ENCODE measurements around the gene INS.
"Not testable (repeated sequence)": the region's sequence is repeated elsewhere in the genome, so short reads cannot be mapped to it uniquely, and the experiment has no call there.

Gene INS

GRCh38 chr11:2198621-2199365, 37.8 kb upstream of the INS start:
- no peak for DNase-seq (ENCODE audit: low read depth in 3 of 3)

DNA sequence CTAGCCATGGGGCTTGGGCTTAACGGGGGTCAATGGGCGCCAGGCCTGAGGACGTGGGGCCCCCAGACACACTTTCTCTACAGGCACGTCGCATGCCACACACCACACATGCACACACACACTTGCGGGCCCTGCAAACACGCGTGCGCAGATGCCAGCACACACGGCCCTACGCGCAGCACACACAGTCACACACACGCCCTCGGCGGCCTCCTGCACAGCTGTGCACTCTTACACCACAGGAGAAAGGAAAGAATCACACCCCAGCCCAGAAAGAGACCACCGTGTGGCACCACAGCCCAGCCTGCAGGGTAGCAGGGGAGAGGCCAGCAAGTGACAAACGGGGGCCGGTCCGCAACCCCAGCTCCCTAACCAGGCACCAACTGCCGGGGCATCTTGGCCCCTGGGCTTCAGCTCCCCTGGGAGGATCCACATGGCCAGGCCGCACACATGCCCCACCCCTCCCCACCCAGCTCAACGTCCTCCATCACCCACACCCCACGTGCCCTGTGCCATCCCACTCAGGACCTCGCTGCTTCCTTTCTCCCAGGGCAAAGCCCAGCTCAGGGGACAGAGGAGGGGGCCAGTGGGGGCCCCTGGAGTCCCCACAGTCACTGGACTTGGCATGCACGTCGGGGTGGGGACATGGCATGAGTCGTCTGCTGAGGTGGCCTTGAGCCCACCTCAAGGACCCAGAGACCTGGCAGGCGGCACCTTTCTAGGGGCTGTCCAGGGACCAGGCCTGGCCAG, 36.9 kb upstream of the INS start:
- DNase-seq (ENCODE audit: low read depth in 3 of 3) = no peak

DNA sequence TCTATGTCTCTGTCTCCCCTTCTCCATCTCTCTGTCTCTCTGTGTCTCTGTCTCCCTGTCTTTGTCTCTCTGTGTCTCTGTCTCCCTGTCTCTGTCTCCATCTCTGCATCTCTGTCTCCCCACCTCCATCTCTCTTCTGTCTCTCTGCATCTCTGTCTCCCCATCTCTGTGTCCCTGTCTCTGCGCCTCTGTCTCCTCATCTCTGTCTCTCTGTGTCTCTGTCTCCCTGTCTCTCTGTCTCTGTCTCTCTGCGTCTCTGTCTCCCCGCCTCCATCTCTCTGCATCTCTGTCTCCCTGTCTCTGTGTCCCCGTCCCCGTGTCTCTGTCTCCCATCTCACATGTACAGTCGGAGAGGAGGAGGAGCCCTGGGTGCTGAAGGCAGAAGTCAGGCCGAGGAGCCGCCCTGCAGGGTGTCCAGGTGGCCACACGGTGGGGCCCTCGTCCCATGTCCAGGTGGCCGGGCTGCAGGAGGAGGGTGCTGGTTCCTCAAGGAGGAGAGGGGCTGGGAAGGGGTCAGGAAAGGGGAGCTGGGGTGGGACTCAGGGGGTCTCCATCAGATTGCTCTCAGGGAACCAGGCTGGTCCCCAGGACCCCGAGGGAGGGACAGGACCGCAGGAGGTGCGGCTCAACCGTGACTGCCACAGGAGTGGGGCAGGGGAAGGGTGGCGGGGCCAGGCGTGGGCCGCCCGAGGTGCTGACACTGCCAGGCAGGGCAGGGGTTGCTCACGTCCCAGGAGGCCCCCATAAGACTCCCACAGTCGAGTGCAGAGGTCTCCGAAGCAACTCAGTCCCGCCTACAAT, 36.2 kb upstream of the INS start:
- DNase-seq (ENCODE audit: low read depth in 3 of 3) = peak; percentile 45 to 51 (median 47)

DNA sequence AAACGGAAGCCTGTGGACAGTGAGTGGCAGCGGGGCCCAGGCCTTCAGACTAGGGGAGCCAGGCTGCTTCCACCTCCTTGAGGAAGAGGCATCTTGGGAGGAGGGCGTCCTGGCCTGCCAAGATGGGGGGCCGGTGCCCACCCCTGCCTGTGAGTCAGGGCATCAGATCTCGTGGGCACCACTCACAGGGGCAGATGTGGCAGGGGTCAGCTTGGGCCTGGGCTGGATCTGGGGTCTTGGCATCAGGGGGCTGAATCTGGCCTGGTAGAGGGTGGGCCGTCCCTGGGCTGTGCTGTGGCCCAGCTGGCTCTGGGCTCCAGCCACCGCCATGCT, 34.7 kb upstream of the INS start:
- DNase-seq (ENCODE audit: low read depth in 3 of 3) = no peak

DNA sequence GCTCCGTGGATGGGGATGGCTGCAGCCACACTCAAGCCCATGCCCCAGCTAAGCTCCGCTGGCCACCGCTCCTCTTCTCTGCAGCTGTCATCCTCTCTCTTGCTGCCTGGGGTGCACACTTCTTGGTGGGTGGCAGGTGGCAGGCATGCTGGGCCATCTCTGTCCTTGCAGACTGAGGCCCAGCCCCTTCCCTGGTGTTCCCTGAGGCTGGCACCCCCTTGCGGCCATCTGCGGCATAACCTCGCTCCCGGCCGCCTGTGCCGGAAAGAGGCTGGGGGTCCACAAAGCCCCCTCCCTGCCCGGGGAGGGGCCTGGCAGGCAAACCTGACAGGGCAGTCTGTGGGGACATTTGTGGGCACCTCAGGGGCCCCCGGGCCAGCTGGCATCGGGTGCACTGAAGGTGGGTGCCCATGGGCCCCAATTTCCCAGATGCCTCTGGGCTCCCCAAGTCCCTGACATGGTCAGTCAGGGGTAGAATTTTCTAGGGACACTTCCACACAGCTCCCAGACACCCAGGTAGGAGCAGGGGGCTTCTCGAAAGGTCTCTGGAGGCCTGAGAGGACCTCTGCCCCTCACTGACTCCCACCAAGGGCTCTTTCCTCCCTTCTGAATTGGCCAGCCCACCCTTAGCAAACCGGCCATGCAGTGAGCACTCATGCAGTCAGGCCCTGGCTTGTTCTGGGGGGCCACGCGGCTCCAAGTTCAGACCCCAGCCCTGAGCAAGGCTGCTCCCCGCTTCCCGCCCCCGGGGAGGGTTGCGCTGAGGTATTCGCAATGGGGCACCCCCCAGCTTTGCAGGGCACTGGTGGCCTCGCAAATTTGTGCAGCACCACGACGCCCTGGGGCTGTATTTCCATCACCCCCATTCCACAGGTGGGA, 34.1 kb upstream of the INS start:
- DNase-seq (ENCODE audit: low read depth in 3 of 3) = peak; percentile 23 to 35 (median 25)

DNA sequence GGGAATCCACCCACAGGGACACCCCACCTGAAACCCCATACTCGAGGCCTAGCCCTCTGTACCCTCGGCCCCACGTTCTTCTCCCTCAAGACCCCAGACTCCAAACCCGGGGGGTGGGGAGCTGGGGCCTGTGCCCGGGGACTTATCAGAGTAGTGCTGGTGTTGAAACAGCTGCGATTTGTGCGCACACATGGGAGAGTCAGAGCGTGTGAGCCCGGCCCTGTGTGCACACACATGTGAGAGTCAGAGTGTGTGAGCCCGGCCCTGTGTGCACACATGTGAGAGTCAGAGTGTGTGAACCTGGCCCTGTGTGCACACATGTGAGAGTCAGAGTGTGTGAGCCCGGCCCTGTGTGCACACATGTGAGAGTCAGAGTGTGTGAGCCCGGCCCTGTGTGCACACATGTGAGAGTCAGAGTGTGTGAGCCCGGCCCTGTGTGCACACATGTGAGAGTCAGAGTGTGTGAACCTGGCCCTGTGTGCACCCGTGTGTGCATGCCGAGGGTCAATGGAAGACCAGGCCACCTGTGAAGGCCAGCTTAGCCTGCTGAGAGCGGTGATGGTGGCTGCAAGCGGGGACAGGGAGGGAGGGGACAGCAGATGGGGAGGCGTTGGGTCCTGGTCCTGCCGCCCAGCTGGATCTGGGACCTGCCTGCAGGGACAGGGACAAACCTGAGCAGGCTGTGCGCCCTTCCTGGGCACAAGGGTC, 33.0 kb upstream of the INS start:
- not testable (repeated sequence) for DNase-seq (ENCODE audit: low read depth in 3 of 3)

GRCh38 chr11:2193099-2193887, 32.3 kb upstream of the INS start:
- DNase-seq (ENCODE audit: low read depth in 3 of 3) = no peak

GRCh38 chr11:2192435-2192834, 31.4 kb upstream of the INS start:
- no peak for DNase-seq (ENCODE audit: low read depth in 3 of 3)

- DNase-seq (ENCODE audit: low read depth in 3 of 3) = no peak
Measured at GRCh38 chr11:2191883-2192282, 30.9 kb upstream of the INS start.

GRCh38 chr11:2190657-2191471, 29.9 kb upstream of the INS start:
- DNase-seq (ENCODE audit: low read depth in 3 of 3) = no peak

DNA sequence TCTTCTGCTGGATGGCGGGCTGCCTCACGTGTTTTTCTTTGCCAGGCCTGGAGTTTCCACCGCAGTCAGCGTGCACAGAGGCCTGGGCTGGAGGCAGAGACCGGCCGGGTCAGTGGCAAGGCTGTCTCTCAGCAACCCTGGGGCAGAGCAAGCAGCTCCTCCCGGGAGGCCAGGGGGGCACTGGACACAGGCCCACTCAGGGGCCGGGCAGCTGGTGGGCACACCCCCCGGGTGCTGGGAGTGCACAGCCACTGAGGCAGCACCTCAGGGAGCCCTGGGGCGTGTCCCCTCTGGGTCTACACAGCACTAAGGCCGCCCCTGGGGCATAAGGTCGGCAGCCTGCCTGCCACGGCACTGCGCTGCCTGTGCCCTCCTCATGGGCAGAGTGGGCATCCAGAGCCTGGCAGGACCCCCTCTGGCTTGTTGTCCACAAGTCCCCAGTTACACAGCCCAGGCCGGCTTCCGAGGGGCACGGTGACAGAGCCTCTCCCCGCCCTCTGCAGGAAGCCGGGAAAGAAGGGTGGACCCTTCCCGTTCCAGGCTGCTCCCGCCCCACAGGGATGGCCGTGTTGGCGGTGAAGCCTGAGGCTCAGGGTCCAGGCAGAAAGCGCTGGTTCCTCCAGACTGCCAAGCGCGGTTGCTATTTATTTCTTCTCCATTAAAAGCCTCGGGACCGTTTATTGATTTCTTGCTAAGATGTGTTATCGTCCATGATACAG, 29.1 kb upstream of the INS start:
- no peak for DNase-seq (ENCODE audit: low read depth in 3 of 3)

GRCh38 chr11:2188745-2189144, 27.7 kb upstream of the INS start:
- DNase-seq (ENCODE audit: low read depth in 3 of 3) = no peak

DNA sequence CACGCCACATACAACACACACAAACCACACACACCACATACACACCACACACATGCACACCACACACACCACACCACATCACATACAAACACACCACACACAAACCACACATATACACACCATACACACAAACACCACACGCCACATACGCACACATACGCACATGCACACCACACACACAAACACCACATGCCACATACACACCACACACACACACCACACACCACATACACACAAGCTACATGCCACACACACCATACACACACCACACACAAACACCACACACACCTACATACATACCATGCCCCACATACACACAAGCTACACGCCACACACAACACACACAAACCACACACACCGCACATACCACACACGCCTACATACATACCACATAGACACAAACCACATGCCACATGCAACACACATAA, 26.3 kb upstream of the INS start:
- DNase-seq (ENCODE audit: low read depth in 3 of 3) = no peak

- DNase-seq (ENCODE audit: low read depth in 3 of 3) = peak; percentile 9 to 24 (median 23)
Measured at GRCh38 chr11:2186669-2187279, 25.8 kb upstream of the INS start.

GRCh38 chr11:2185324-2186085, 24.5 kb upstream of the INS start:
- no peak for DNase-seq (ENCODE audit: low read depth in 3 of 3)

- DNase-seq (ENCODE audit: low read depth in 3 of 3) = no peak
Measured at GRCh38 chr11:2182692-2183474, 21.9 kb upstream of the INS start.

- no peak for DNase-seq (ENCODE audit: low read depth in 3 of 3)
Measured at GRCh38 chr11:2182075-2182474, 21.1 kb upstream of the INS start.

Data from stimulated activated CD4-positive, alpha-beta T cell treated with anti-CD3 and anti-CD28 coated beads, TNF-alpha, amount 100 ng/mL, for 4 hours (primary cell).